OCI-LY3 (cell line): ENCODE measurements around the gene ELFN1.

Experiments used
- H2AFZ ChIP-seq: fragments of 200-600, 300-600 bp; shearing (Covaris generic); 2 replicates; pipeline ENCODE4 v1.6.0; 2014; ENCODE audit warnings: antibody characterized with exemption, low read depth, low read length
- H3K27ac ChIP-seq: fragments of 200-600, 300-600 bp; sonication (generic); 2 replicates; pipeline ENCODE4 v1.5.1; 2014; ENCODE audit warnings: mild to moderate bottlenecking, low read length, moderate library complexity, mixed read lengths
- H3K27me3 ChIP-seq: fragments of 200-600, 300-600 bp; sonication (generic); 2 replicates; pipeline ENCODE4 v1.6.1; 2014; ENCODE audit warnings: low read depth, low read length, mixed read lengths
- H3K36me3 ChIP-seq: fragments of 200-600, 300-600 bp; sonication (generic); replicated peaks from 2 replicates; pipeline ENCODE3; 2014; ENCODE audit warnings: low read depth, low read length, mixed read lengths
- H3K4me1 ChIP-seq: fragments of 300-600, 200-600 bp; sonication (generic); 2 replicates; pipeline ENCODE4 v1.6.1; 2014; ENCODE audit warnings: low read length, mixed read lengths
- H3K4me2 ChIP-seq: fragments of 200-600, 300-600 bp; sonication (generic); 2 replicates; pipeline ENCODE4 v1.6.1; 2014; ENCODE audit warnings: low read length, mixed read lengths
- H3K4me3 ChIP-seq: fragments of 300-600, 200-600 bp; sonication (generic); 2 replicates; pipeline ENCODE4 v1.5.1; 2014; ENCODE audit warnings: antibody characterized with exemption, mild to moderate bottlenecking, low read length, moderate library complexity
- H3K79me2 ChIP-seq: fragments of 300-600, 200-600 bp; shearing (Covaris generic); 2 replicates; pipeline ENCODE4 v1.6.1; 2014; ENCODE audit warnings: mild to moderate bottlenecking, low read length, mixed read lengths
- H3K9ac ChIP-seq: fragments of 300-600, 200-600 bp; shearing (Covaris generic); 2 replicates; pipeline ENCODE4 v1.6.0; 2014; ENCODE audit warnings: mild to moderate bottlenecking, low read length, moderate library complexity
- H3K9me3 ChIP-seq: fragments of 200-600, 300-600 bp; shearing (Covaris generic); 2 replicates; pipeline ENCODE4 v1.6.1; 2014; ENCODE audit warnings: low read length, mixed read lengths; ENCODE audit not compliant: insufficient read depth
- H4K20me1 ChIP-seq: fragments of 200-600, 300-600 bp; sonication (generic); 2 replicates; pipeline ENCODE4 v1.6.1; 2016; ENCODE audit warnings: low read length, mixed read lengths; ENCODE audit not compliant: insufficient read depth
- CTCF ChIP-seq: fragments of 200-600, 300-600 bp; sonication (generic); IDR thresholded peaks from 2 replicates; pipeline ENCODE4 v1.5.1; 2014; ENCODE audit warnings: antibody characterized with exemption, low read length, low read depth
- EZH2phosphoT487 ChIP-seq: fragments of 200-600 bp; shearing (Covaris generic); IDR thresholded peaks from 2 replicates; pipeline ENCODE4 v1.6.1; 2018; ENCODE audit warnings: antibody characterized with exemption, mixed run types, low read depth

The ELFN1 gene

GRCh38 chr7:1640376-1641172, 29.5 kb upstream of the ELFN1 start:
- H4K20me1 ChIP-seq = no peaks in the 10 kb centered on the region
- H3K27me3 ChIP-seq = no peaks in the 10 kb centered on the region
- no peaks in the 10 kb centered on the region for H3K4me1 ChIP-seq
- no peak for TF ChIP-seq EZH2phosphoT487
- TF ChIP-seq CTCF = peak; percentile 10; the same call in 1 of the 2 replicates
- no peak overlapping the region for H3K4me3 ChIP-seq
- H3K79me2 ChIP-seq = no peaks in the 10 kb centered on the region
- no peak overlapping the region for H3K9ac ChIP-seq
- no peaks in the 10 kb centered on the region for H3K9me3 ChIP-seq
- H3K4me2 ChIP-seq = no peak overlapping the region
- H2AFZ ChIP-seq = no peak overlapping the region
- H3K27ac ChIP-seq = no peak overlapping the region
- H3K36me3 ChIP-seq = no peaks in the 10 kb centered on the region

- no peak overlapping the region for H3K4me3 ChIP-seq
- H3K9ac ChIP-seq = no peak overlapping the region
- H3K4me1 ChIP-seq = no peaks in the 10 kb centered on the region
- H2AFZ ChIP-seq = no peak overlapping the region
- H3K79me2 ChIP-seq = no peaks in the 10 kb centered on the region
- no peaks in the 10 kb centered on the region for H3K27me3 ChIP-seq
- H3K27ac ChIP-seq = no peak overlapping the region
- H4K20me1 ChIP-seq = no peaks in the 10 kb centered on the region
- TF ChIP-seq CTCF (no peak), EZH2phosphoT487 (no peak)
- no peak overlapping the region for H3K4me2 ChIP-seq
- H3K9me3 ChIP-seq = no peaks in the 10 kb centered on the region
- no peaks in the 10 kb centered on the region for H3K36me3 ChIP-seq
These were observed 28.9 kb upstream of the ELFN1 start for GRCh38 chr7:1641173-1641572.

- Histone ChIP-seq H3K4me3 (no peak overlapping the region), H4K20me1 (no peaks in the 10 kb centered on the region), H3K27me3 (no peaks in the 10 kb centered on the region), H3K79me2 (no peaks in the 10 kb centered on the region), H3K9me3 (no peaks in the 10 kb centered on the region), H2AFZ (no peak overlapping the region), H3K36me3 (no peaks in the 10 kb centered on the region), H3K4me2 (no peak overlapping the region), H3K27ac (no peak overlapping the region), H3K4me1 (no peaks in the 10 kb centered on the region), H3K9ac (no peak overlapping the region)
- TF ChIP-seq CTCF (no peak), EZH2phosphoT487 (no peak)
These were observed 28.3 kb upstream of the ELFN1 start for GRCh38 chr7:1641661-1642260.

- Histone ChIP-seq H4K20me1 (no peaks in the 10 kb centered on the region), H3K9me3 (no peaks in the 10 kb centered on the region), H3K4me3 (no peak overlapping the region), H2AFZ (no peak overlapping the region), H3K4me1 (no peaks in the 10 kb centered on the region), H3K27me3 (no peaks in the 10 kb centered on the region), H3K4me2 (no peak overlapping the region), H3K9ac (no peak overlapping the region), H3K79me2 (no peaks in the 10 kb centered on the region), H3K36me3 (no peaks in the 10 kb centered on the region), H3K27ac (no peak overlapping the region)
- TF ChIP-seq CTCF = no peak
- no peak for TF ChIP-seq EZH2phosphoT487
These were observed 27.8 kb upstream of the ELFN1 start for GRCh38 chr7:1642291-1642731.
